ENCODE results near the gene AFAP1L1.

- no peak for TF ChIP-seq CTBP1 (IDR thresholded peaks at IDR 0.05; ENCODE audit: borderline replicate concordance)
- no peak for TF ChIP-seq FOXM1 (IDR thresholded peaks at IDR 0.05; ENCODE audit: borderline replicate concordance)
- TF ChIP-seq TARDBP (IDR thresholded peaks at IDR 0.05) = no peak
- TF ChIP-seq SUZ12 (IDR thresholded peaks at IDR 0.05) = no peak
- TF ChIP-seq ZNF384 (IDR thresholded peaks at IDR 0.05) = no peak
- no peak for TF ChIP-seq L3MBTL2 (conservative IDR thresholded peaks at IDR 0.05)
- no peak for TF ChIP-seq NFRKB (IDR thresholded peaks at IDR 0.05)
- no peak for TF ChIP-seq FOXK2 (IDR thresholded peaks at IDR 0.05)
- no peak for TF ChIP-seq ELF4 (IDR thresholded peaks at IDR 0.05)
- TF ChIP-seq PKNOX1 (IDR thresholded peaks at IDR 0.05) = no peak
These were observed 72.5 kb downstream of the AFAP1L1 start for GRCh38 chr5:149344151-149344550.
